Activated T-helper 1 cell treated with anti-CD3 and anti-CD28 coated beads, Interleukin-12 subunit alpha, Interleukin-12 subunit beta, Interleukin-2, Interleukin-4 antibody, amounts not matched to agents 30 ng/mL and 10 ng/mL and 1 ng/mL, durations not matched to agents 14 hours and 24 hours and 36 hours (primary cell): ENCODE results near the gene SLC26A4. TPM values are rescaled to one million over a fixed set of nuclear protein-coding genes. Genes with fewer than 3 reads are reported as not detected.

Experiments used
- DNase-seq: peaks from one replicate; pipeline ENCODE4 v3.0.0; 2021; ENCODE audit warnings: low spot score
- H3K27ac Mint-ChIP-seq: one replicate; pipeline ENCODE4 v1.8.0; 2021; ENCODE audit warnings: mild to moderate bottlenecking, mixed read lengths
- H3K27me3 Mint-ChIP-seq: one replicate; pipeline ENCODE4 v1.8.0; 2022; ENCODE audit warnings: mild to moderate bottlenecking, moderate library complexity, mixed read lengths; ENCODE audit not compliant: insufficient read depth
- H3K36me3 Mint-ChIP-seq: one replicate; pipeline ENCODE4 v1.8.0; 2021; ENCODE audit warnings: low read depth, mixed read lengths
- H3K4me1 Mint-ChIP-seq: one replicate; pipeline ENCODE4 v1.8.0; 2021; ENCODE audit warnings: low read depth, mixed read lengths
- H3K4me3 Mint-ChIP-seq: one replicate; pipeline ENCODE4 v1.8.0; 2021; ENCODE audit warnings: mild to moderate bottlenecking, moderate library complexity, mixed read lengths
- H3K9me3 Mint-ChIP-seq: one replicate; pipeline ENCODE4 v1.8.0; 2021; ENCODE audit warnings: mixed read lengths
- intact Hi-C: fragments of 100-400 bp; cut with micrococcal nuclease; formaldehyde crosslinking; loops from one replicate; pipeline ENCODE4 v1.15.1; 2024
- total RNA-seq: library from RNA; stranded (reverse); gene quantifications from 2 replicates; pipeline ENCODE4 v1.2.3, GENCODE V29; 2022

SLC26A4 gene
- total RNA-seq, 1 donor from 2014 or later, result 7.9 TPM

GRCh38 chr7:107666790-107667189 is 6.2 kb downstream of the SLC26A4 start:
- intact Hi-C loops, result loop anchor here (10.0 kb wide), 3 partner anchors 202 to 1382 kb away; partner anchors contain the start of genes NAMPT and PIK3CG
- Mint-ChIP-seq H3K4me1 (peaks cover 12% of the 10 kb centered on the region), H3K9me3 (no peaks in the 10 kb centered on the region), H3K27me3 (peaks cover 1% of the 10 kb centered on the region), H3K36me3 (peaks cover 6% of the 10 kb centered on the region), H3K4me3 (no peak overlapping the region), H3K27ac (no peak overlapping the region)
- no peak for DNase-seq

- H3K27ac Mint-ChIP-seq, result no peak overlapping the region
- H3K9me3 Mint-ChIP-seq, result no peaks in the 10 kb centered on the region
- intact Hi-C loops, result loop anchor here (10.0 kb wide), 3 partner anchors 203 to 1383 kb away; partner anchors contain the start of genes NAMPT and PIK3CG
- no peak overlapping the region for H3K4me3 Mint-ChIP-seq
- peaks cover 1% of the 10 kb centered on the region for H3K27me3 Mint-ChIP-seq
- H3K36me3 Mint-ChIP-seq, result peaks cover 6% of the 10 kb centered on the region
- DNase-seq, result no peak
- H3K4me1 Mint-ChIP-seq, result peaks cover 6% of the 10 kb centered on the region
Observed at GRCh38 chr7:107667341-107667740, 6.7 kb downstream of the SLC26A4 start.

DNA sequence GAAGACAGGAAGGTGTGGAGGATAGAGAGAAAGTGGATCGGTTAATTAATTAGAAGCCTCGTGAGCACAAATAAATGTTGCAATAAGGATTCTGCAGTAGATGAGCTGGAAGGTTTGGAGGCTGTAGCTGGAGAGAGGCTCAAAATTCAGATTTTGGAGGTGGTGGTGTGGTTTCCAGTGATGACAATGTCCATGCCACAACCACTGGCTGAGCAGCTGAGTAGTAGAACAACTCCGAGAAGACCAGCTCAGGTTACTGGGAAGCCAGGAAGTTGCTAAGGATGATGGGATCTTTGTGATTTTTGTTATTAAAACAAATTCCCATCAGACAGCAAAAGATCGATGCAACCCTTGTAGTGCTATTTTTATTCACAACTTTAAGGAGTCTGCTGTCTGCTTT is 7.7 kb downstream of the SLC26A4 start:
- H3K4me1 Mint-ChIP-seq, result peaks cover 4% of the 10 kb centered on the region
- peaks cover 12% of the 10 kb centered on the region for H3K36me3 Mint-ChIP-seq
- H3K27ac Mint-ChIP-seq, result no peak overlapping the region
- peaks cover 1% of the 10 kb centered on the region for H3K27me3 Mint-ChIP-seq
- H3K9me3 Mint-ChIP-seq, result no peaks in the 10 kb centered on the region
- no peak for DNase-seq
- intact Hi-C loops, result loop anchor here (10.0 kb wide), 3 partner anchors 203 to 1383 kb away; partner anchors contain the start of genes NAMPT and PIK3CG
- H3K4me3 Mint-ChIP-seq, result no peak overlapping the region

- intact Hi-C loops, result no loop called here
- Mint-ChIP-seq H3K9me3 (no peaks in the 10 kb centered on the region), H3K36me3 (peaks cover 32% of the 10 kb centered on the region), H3K4me1 (peaks cover 4% of the 10 kb centered on the region), H3K27me3 (no peaks in the 10 kb centered on the region), H3K27ac (no peak overlapping the region), H3K4me3 (no peak overlapping the region)
- no peak for DNase-seq
Observed at GRCh38 chr7:107672183-107672582, 11.6 kb downstream of the SLC26A4 start.

GRCh38 chr7:107676249-107676648 is 15.6 kb downstream of the SLC26A4 start:
- H3K4me3 Mint-ChIP-seq, result no peak overlapping the region
- no peak overlapping the region for H3K27ac Mint-ChIP-seq
- no peak for DNase-seq
- intact Hi-C loops, result no loop called here
- H3K36me3 Mint-ChIP-seq, result peaks cover 29% of the 10 kb centered on the region
- H3K9me3 Mint-ChIP-seq, result no peaks in the 10 kb centered on the region
- no peaks in the 10 kb centered on the region for H3K27me3 Mint-ChIP-seq
- peaks cover 15% of the 10 kb centered on the region for H3K4me1 Mint-ChIP-seq

DNA sequence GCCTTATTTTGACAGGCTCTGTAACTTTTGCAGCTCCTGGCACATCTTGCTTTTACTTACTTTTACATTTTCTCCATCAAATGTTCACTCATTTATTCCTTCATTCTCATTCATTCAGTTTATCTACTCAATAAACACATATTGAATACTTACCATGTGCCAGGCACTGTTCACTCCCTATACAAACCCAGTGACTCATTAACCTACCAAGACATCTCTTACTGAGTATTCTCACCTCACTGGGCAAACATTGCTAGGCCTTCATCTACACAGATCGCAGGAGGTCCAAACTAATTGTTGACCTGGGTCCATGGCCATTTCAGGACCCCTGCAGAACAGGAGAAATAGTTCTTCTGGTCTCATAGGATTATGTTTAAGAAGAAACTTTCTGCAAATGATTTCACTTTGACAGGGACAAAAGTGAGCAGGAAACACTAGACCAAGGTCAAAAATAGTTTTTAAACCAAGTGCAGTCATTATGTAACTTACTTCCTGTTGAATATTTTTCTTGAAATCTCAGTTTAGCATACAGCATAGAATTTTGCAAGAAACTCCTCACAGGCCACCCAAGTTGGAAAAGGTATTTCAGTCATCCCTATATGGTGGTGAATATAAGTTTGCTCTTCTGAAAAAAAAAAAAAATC is 17.6 kb downstream of the SLC26A4 start:
- H3K27ac Mint-ChIP-seq, result peak overlapping the region; percentile 56
- peaks cover 15% of the 10 kb centered on the region for H3K4me1 Mint-ChIP-seq
- H3K4me3 Mint-ChIP-seq, result no peak overlapping the region
- peaks cover 24% of the 10 kb centered on the region for H3K36me3 Mint-ChIP-seq
- DNase-seq, result no peak
- intact Hi-C loops, result no loop called here
- H3K27me3 Mint-ChIP-seq, result no peaks in the 10 kb centered on the region
- no peaks in the 10 kb centered on the region for H3K9me3 Mint-ChIP-seq

DNA sequence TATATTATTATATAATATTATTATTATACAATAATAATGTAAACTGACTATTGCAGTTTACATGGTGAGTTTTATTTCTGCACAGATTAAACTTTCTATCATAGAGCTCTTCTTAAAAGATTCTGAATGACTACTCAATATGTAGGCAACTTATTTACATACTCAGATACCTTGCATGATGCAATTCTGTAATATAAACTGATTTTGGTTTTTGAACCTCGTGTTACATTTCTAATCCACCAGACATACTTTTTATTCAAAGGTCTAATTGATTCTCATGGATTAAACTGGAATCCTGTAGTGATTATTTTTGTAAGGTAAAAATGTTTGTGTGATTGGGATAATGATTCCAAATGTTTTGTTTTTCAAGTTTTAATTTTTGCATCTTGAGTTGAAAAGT is 19.9 kb downstream of the SLC26A4 start:
- Mint-ChIP-seq H3K27ac (no peak overlapping the region), H3K9me3 (no peaks in the 10 kb centered on the region), H3K4me3 (no peak overlapping the region), H3K4me1 (peaks cover 22% of the 10 kb centered on the region), H3K36me3 (peaks cover 12% of the 10 kb centered on the region), H3K27me3 (no peaks in the 10 kb centered on the region)
- DNase-seq, result no peak
- intact Hi-C loops, result no loop called here

DNA sequence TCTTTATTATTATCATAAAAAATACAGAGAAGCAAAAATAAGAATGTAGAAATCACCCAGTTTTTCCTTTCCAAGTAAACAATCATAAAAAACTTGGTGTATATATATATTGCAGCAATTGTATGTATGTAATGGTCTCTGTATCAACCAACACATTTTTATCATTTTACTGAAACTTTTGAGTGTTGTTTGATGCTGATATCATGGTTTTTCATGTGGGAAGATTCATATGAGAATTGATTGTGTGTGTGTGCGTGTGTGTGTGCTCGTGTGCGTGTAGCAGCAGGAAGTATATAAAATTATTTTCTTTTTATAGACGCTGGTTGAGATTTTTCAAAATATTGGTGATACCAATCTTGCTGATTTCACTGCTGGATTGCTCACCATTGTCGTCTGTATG is 22.3 kb downstream of the SLC26A4 start:
- Mint-ChIP-seq H3K27ac (no peak overlapping the region), H3K27me3 (no peaks in the 10 kb centered on the region), H3K9me3 (no peaks in the 10 kb centered on the region), H3K4me3 (no peak overlapping the region), H3K4me1 (peaks cover 36% of the 10 kb centered on the region), H3K36me3 (peaks cover 9% of the 10 kb centered on the region)
- intact Hi-C loops, result no loop called here
- DNase-seq, result no peak

DNA sequence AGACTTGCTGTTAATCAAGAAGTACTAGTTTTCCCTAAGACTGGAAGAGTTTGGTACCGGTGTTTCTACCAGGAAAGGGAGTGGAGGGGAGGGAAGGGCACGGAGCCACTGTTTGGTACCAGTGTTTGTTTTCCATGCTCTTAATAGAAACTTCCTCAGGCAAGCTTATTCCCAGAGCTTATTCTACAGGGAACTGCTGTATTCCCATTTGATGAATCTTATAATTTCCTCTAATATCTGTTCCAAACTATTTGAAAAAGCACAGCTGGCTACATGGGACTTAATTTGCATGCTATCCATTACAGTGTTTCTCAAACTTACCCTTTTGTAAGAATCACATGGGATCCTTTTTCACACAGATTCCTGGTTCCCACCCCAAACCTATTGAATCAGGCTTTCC is 23.7 kb downstream of the SLC26A4 start:
- peaks cover 23% of the 10 kb centered on the region for H3K4me1 Mint-ChIP-seq
- H3K27ac Mint-ChIP-seq, result no peak overlapping the region
- DNase-seq, result no peak
- no peaks in the 10 kb centered on the region for H3K9me3 Mint-ChIP-seq
- intact Hi-C loops, result no loop called here
- no peaks in the 10 kb centered on the region for H3K27me3 Mint-ChIP-seq
- H3K36me3 Mint-ChIP-seq, result peaks cover 7% of the 10 kb centered on the region
- H3K4me3 Mint-ChIP-seq, result no peak overlapping the region

GRCh38 chr7:107684947-107685463 is 24.4 kb downstream of the SLC26A4 start:
- DNase-seq, result no peak
- Mint-ChIP-seq H3K4me3 (no peak overlapping the region), H3K4me1 (peaks cover 23% of the 10 kb centered on the region), H3K27me3 (no peaks in the 10 kb centered on the region), H3K9me3 (no peaks in the 10 kb centered on the region), H3K27ac (no peak overlapping the region), H3K36me3 (peaks cover 8% of the 10 kb centered on the region)
- intact Hi-C loops, result no loop called here

DNA sequence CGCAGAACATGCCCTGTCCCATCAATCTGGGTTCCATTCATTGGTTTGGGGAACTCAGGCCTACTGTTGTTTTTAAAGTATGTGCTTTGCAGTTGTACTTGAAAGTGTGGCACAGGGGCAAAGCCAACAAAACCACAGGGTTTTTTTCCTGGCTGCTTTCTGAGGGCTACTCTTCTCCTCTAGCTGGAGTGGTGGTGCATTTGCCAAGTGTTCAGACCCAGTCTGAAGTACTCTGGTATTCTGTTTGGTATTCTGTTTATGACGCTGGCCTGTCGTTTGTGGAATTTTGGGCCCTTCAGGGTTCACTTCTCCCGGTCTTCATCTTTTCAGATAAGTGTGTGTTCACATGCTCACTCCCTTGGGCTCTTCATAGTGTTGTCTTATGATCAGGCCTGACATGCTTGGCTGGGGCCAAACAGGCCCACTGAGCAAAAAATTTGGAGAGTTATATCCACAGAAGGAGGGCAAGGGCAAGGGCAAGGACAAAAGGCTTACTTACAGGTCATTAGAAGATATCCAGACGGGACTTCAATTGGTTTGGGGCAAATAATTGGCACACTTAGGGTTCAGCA is 26.3 kb downstream of the SLC26A4 start:
- H3K27ac Mint-ChIP-seq, result peak overlapping the region; percentile 31
- H3K9me3 Mint-ChIP-seq, result no peaks in the 10 kb centered on the region
- peaks cover 10% of the 10 kb centered on the region for H3K36me3 Mint-ChIP-seq
- H3K27me3 Mint-ChIP-seq, result no peaks in the 10 kb centered on the region
- intact Hi-C loops, result no loop called here
- no peak overlapping the region for H3K4me3 Mint-ChIP-seq
- peaks cover 23% of the 10 kb centered on the region for H3K4me1 Mint-ChIP-seq
- DNase-seq, result no peak

DNA sequence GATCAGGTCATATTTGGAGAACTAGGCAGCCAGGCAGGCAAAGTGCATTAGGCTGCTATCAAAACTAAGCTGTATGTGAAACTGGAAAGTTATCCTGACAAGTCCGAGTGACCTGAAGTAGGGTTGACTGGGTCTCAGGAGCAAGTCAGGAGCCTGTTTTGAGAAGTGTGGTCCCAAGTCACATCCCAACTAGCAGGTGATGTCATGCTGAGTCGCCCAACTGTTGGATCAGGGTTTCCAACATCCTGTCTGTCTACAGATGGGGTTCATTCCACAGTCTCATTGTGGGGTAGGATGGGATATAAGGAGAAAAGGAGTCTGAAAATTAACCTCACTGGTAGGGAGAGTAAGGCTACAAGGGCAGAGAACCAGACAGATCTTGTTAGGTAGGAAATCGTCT is 27.0 kb downstream of the SLC26A4 start:
- no peak for DNase-seq
- Mint-ChIP-seq H3K4me3 (no peak overlapping the region), H3K4me1 (peaks cover 23% of the 10 kb centered on the region), H3K27ac (no peak overlapping the region), H3K9me3 (no peaks in the 10 kb centered on the region), H3K27me3 (no peaks in the 10 kb centered on the region), H3K36me3 (peaks cover 12% of the 10 kb centered on the region)
- intact Hi-C loops, result no loop called here

- no peak for DNase-seq
- intact Hi-C loops, result no loop called here
- H3K9me3 Mint-ChIP-seq, result no peaks in the 10 kb centered on the region
- peaks cover 17% of the 10 kb centered on the region for H3K36me3 Mint-ChIP-seq
- no peak overlapping the region for H3K27ac Mint-ChIP-seq
- no peaks in the 10 kb centered on the region for H3K27me3 Mint-ChIP-seq
- no peak overlapping the region for H3K4me3 Mint-ChIP-seq
- peaks cover 23% of the 10 kb centered on the region for H3K4me1 Mint-ChIP-seq
Observed at GRCh38 chr7:107689553-107689952, 28.9 kb downstream of the SLC26A4 start.
